Activated CD4-positive, alpha-beta T cell treated with anti-CD3 and anti-CD28 coated beads for 36 hours (primary cell): ENCODE results near the gene CLEC5A. TPM values are rescaled to one million over a fixed set of nuclear protein-coding genes. Genes with fewer than 3 reads are reported as not detected.

Source experiments
- ATAC-seq: fragments of 200-7000 bp; cut with Tn5 transposase; one replicate; pipeline ENCODE4 v1.10.0; 2021; ENCODE audit warnings: mild to moderate bottlenecking, moderate library complexity
- CTCF ChIA-PET: fragments of 350-600 bp; sonication (Branson Sonifier 250); formaldehyde crosslinking; loops from one replicate; lab custom pipeline; 2021; ENCODE audit warnings: antibody characterized with exemption; lab: Charles Lee
- POLR2A ChIA-PET: fragments of 350-600 bp; sonication (Branson Sonifier 250); formaldehyde crosslinking; loops from one replicate; lab custom pipeline; 2021; ENCODE audit warnings: antibody characterized with exemption, inconsistent platforms; lab: Charles Lee
- DNase-seq: peaks from one replicate; pipeline ENCODE4 v3.0.0-alpha.2; 2020
- H3K27ac Mint-ChIP-seq: one replicate; pipeline ENCODE4 v1.8.0; 2021; ENCODE audit warnings: mixed read lengths
- H3K27me3 Mint-ChIP-seq: one replicate; pipeline ENCODE4 v1.8.0; 2021; ENCODE audit warnings: mixed read lengths
- H3K36me3 Mint-ChIP-seq: one replicate; pipeline ENCODE4 v1.8.0; 2021; ENCODE audit warnings: low read depth, mixed read lengths
- H3K4me1 Mint-ChIP-seq: one replicate; pipeline ENCODE4 v1.8.0; 2021; ENCODE audit warnings: mixed read lengths
- H3K4me3 Mint-ChIP-seq: one replicate; pipeline ENCODE4 v1.8.0; 2021; ENCODE audit warnings: mild to moderate bottlenecking, moderate library complexity, mixed read lengths
- H3K9me3 Mint-ChIP-seq: one replicate; pipeline ENCODE4 v1.8.0; 2021; ENCODE audit warnings: low read depth, mixed read lengths
- intact Hi-C, 2 experiments: fragments of 100-400 bp; cut with DNase I in 1 of 2; cut with micrococcal nuclease in 1 of 2; formaldehyde crosslinking; loops; one replicate each; pipeline versions ENCODE4 v1.14.2 to v1.15.1; 2022 to 2024; cut with DNase I, micrococcal nuclease
- total RNA-seq, 2 experiments: library from RNA; stranded (reverse); gene quantifications; one replicate each; pipeline ENCODE4 v1.2.3, GENCODE V29; 2021

CLEC5A gene
- total RNA-seq, 2 experiments from 2014 or later = not detected

DNA sequence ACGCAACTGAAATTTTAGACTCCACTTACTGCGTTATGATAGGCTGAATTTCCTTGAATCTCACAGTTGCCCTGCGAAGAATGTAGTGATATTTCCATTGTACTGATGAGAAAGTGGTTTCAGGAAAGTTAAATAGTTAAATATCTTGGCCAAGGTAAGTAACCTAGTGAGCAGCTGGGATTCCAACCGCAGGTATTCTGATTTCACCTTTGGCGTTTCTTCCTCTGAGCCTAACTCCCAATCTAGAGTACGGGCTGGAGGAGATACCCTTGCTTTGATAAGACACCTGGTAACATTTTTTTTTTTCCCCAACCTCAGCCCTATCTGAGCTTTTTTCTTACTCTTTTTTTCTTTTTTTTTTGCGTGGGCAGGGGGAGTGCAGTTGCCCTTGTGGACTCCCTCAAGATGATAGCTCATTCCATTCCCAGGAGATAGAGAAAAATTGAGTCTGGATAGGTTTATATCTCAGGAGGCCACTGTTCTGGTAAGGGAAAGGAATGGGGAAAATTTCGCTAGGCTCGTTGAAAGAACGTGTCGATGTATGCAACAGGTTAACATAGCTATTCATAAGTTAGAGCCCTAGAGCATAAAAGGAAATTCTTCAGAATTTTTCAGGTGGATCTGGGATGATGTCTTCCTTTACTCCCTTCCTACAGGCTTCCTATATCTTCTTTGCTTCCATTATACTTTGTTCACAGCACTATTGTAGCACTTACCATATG is 29.9 kb upstream of the CLEC5A start:
- no peak for DNase-seq
- Mint-ChIP-seq H3K9me3 (no peaks in the 10 kb centered on the region), H3K27ac (no peak overlapping the region), H3K4me3 (peak overlapping the region; percentile 63), H3K27me3 (no peaks in the 10 kb centered on the region), H3K36me3 (no peaks in the 10 kb centered on the region), H3K4me1 (peaks cover 10% of the 10 kb centered on the region)
- POLR2A ChIA-PET = no interaction called here
- intact Hi-C loops = loop anchor here (1.0 to 10.0 kb wide), 7 partner anchors 213 to 1241 kb away; partner anchors contain the start of gene EPHB6 (in 1 of the 2)
- ATAC-seq = no peak
- CTCF ChIA-PET = interaction anchor here (0.5 to 2.7 kb wide), 26 partner anchors 10 to 1056 kb away, joined by 3 to 22 read pairs (median 3); no protein-coding TSS in a partner anchor

DNA sequence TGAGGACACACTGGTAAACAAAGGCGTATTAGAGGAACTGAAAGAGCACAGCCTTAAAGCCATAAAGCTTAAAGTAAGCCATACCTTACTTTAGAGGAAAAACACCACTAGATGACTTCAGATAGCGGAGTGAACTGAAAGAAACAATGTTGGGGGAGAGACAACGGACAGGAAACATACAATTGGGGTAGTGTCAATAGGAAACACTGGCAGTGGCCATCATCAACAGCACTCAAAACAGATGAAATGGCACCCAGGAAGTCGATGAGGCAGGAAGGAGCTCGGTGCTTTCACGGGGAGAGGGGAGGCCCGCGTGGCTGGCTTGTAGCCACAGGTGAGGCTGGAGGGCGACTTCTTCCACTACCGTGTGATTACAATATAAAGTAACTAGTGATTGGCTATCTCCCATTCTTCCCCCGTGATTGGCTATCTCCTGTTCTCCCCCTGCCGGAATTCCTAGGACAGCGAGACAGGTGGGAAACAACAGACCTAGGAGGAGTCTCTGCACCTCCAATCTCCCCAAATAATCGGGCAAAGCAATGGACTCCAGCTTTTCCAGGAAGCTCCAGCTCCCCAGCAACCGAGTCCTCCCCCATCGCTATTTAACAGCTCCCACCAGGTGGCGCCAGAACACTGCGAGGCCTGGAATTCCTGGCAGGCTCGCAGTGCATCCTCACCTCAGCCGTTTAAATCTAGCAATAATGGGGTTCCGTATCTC is 29.2 kb upstream of the CLEC5A start:
- POLR2A ChIA-PET = no interaction called here
- no peaks in the 10 kb centered on the region for H3K27me3 Mint-ChIP-seq
- H3K4me1 Mint-ChIP-seq = peaks cover 10% of the 10 kb centered on the region
- H3K9me3 Mint-ChIP-seq = no peaks in the 10 kb centered on the region
- DNase-seq (peak; percentile 87), ATAC-seq (peak; percentile 96)
- H3K27ac Mint-ChIP-seq = peak overlapping the region; percentile 65
- CTCF ChIA-PET = interaction anchor here (0.5 to 2.7 kb wide), 34 partner anchors 9 to 1057 kb away, joined by 3 to 22 read pairs (median 3); partner anchors contain the start of gene PRSS37
- intact Hi-C loops = loop anchor here (1.0 to 10.0 kb wide), 8 partner anchors 213 to 1241 kb away; partner anchors contain the start of gene EPHB6 (in 1 of the 2)
- H3K4me3 Mint-ChIP-seq = peak overlapping the region; percentile 63
- no peaks in the 10 kb centered on the region for H3K36me3 Mint-ChIP-seq

DNA sequence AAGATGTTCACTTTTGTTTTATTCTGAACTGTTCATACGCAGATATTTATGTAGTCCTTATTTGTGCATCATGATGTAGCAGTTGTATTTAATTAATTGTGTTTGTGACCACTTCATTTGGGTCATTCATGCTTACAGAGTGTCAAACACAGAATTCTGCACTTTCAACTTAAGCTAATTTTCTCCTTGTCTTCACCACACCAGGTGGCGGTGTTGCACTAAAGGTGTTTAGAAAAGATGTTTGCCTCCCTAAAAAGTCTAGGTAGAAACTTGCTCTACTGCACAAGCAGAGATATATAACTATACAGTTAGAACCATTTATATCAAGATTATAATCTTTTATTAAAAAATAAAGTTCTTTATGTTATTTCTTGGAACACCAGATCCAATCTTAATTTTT is 28.1 kb upstream of the CLEC5A start:
- H3K4me1 Mint-ChIP-seq = peaks cover 10% of the 10 kb centered on the region
- no peaks in the 10 kb centered on the region for H3K36me3 Mint-ChIP-seq
- ChIA-PET CTCF (interaction anchor here (0.7 to 2.7 kb wide), 7 partner anchors 8 to 1240 kb away, joined by 3 to 22 read pairs (median 4); no protein-coding TSS in a partner anchor), POLR2A (no interaction called here)
- intact Hi-C loops = loop anchor here (2.0 to 10.0 kb wide), 6 partner anchors 327 to 1242 kb away; partner anchors contain the start of gene EPHB6 (in 1 of the 2)
- no peak for ATAC-seq
- no peaks in the 10 kb centered on the region for H3K9me3 Mint-ChIP-seq
- no peak overlapping the region for H3K27ac Mint-ChIP-seq
- no peak overlapping the region for H3K4me3 Mint-ChIP-seq
- H3K27me3 Mint-ChIP-seq = no peaks in the 10 kb centered on the region
- DNase-seq = peak; percentile 42

DNA sequence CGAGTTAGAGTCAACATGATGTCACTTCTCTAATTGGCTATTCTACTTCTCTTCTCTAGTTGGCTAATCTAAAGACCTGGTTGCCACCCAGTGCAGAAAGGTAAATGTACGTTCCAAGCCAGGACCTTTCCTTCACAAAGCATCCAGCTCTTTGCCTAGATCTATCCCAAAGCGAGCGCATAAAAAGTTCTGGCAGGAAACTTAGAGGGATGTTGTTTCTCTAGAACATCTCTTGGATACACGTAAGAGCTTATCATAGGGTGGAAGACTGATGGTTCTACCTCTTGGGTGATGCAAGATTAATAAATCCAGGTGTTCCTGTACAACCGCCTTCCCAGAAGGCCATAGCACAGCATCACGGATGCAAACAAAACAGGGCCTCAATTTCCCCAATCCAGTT is 26.9 kb upstream of the CLEC5A start, which contains the start of gene TAS2R38:
TAS2R38 (minus strand) TSS at position 101 of the 400 bp plus-strand sequence; CDS start at position 17, 84 bp downstream.
- DNase-seq (no peak), ATAC-seq (no peak)
- H3K4me1 Mint-ChIP-seq = peaks cover 7% of the 10 kb centered on the region
- no peak within 1 kb of the TSS for H3K4me3 Mint-ChIP-seq
- no peaks in the 10 kb centered on the region for H3K27me3 Mint-ChIP-seq
- no peak within 1 kb of the TSS for H3K27ac Mint-ChIP-seq
- POLR2A ChIA-PET = no interaction called here
- CTCF ChIA-PET = interaction anchor here (1.3 kb wide), 1 partner anchor 182 kb away, joined by 3 read pairs; no protein-coding TSS in a partner anchor
- H3K36me3 Mint-ChIP-seq = no peaks in the 10 kb centered on the region
- no peaks in the 10 kb centered on the region for H3K9me3 Mint-ChIP-seq
- intact Hi-C loops = loop anchor here in 1 of 2 experiments (2.0 to 10.0 kb wide), 3 partner anchors 841 to 1029 kb away; partner anchors contain the start of gene EPHB6

DNA sequence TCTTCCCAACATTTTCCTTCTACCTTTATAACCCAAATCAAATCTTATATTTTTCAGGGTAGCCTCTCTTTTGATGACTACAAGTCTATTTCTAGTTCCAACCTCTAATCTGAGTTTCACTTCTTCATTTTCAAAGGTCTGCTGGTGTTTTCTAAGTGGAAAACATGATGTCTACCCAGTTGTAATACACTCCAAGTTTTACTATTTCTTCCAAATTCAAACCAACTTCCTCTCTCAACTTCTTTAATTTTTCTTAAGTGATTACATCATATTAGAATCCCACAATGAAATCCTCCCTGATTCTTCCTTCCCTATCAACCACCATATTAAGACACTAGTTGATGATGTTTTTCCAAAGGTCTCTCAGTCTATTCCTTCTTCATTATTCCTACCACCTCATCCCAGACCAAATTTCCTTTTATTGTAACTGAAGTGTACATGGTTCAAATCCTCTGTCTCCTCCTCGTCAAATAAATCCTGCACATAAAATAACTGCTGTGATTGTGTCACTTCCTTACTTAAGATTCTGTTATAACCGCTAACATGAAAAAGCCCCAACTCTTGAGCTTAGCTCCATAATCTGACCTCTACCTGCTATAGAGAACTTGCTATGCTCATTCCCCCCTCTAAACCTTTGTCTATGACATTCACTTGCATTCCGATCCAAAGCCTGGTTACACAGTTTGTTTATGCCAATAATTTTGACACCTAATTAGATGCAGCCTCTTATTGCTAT is 14.1 kb upstream of the CLEC5A start:
- CTCF ChIA-PET = no interaction called here
- ATAC-seq = no peak
- Mint-ChIP-seq H3K4me3 (no peak overlapping the region), H3K4me1 (peaks cover 3% of the 10 kb centered on the region), H3K36me3 (no peaks in the 10 kb centered on the region), H3K27me3 (peaks cover 3% of the 10 kb centered on the region), H3K27ac (no peak overlapping the region), H3K9me3 (no peaks in the 10 kb centered on the region)
- intact Hi-C loops = no loop called here
- DNase-seq = no peak
- POLR2A ChIA-PET = no interaction called here

DNA sequence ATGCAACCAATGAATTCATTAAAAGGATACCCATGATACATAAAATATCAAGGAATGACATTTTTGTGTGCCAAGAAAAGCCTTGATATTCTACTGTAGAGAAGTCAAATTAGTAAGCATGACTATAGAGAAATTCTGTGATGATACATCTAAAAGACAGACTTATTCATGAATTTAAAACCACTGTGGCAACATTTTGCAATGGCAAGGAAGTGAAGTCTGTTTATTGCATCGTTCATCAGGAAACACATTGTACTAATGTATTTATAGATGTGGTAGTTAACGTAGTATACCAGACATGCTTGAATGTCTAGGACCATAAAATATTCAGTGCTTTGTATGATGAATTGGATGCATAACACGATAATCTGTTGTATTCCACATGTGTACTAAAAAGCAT is 9.3 kb upstream of the CLEC5A start:
- Mint-ChIP-seq H3K4me3 (no peak overlapping the region), H3K4me1 (peaks cover 3% of the 10 kb centered on the region), H3K27ac (no peak overlapping the region), H3K9me3 (no peaks in the 10 kb centered on the region), H3K36me3 (no peaks in the 10 kb centered on the region), H3K27me3 (peaks cover 3% of the 10 kb centered on the region)
- ChIA-PET POLR2A (no interaction called here), CTCF (no interaction called here)
- DNase-seq (no peak), ATAC-seq (no peak)
- intact Hi-C loops = no loop called here

DNA sequence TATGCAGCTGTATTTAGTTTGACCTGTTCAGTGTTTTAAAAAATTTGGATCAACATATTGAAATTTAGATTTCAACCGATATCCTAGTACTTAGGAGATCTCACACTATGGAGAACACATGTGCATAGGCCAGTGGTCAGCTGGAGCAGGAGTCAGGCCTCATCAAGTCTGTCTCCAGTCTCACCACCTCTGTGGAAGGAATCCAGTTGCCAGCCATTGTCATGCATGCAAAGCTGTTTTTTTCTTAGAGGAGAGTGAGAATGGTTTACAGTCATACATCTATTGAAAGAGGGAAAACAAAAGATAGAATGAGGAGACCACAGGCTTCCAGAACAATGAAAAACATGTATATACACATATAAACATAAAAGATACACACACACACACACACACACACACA is 7.6 kb upstream of the CLEC5A start:
- Mint-ChIP-seq H3K36me3 (no peaks in the 10 kb centered on the region), H3K4me1 (no peaks in the 10 kb centered on the region), H3K4me3 (no peak overlapping the region), H3K27ac (no peak overlapping the region), H3K27me3 (peaks cover 5% of the 10 kb centered on the region), H3K9me3 (no peaks in the 10 kb centered on the region)
- DNase-seq (no peak), ATAC-seq (no peak)
- CTCF ChIA-PET = no interaction called here
- intact Hi-C loops = no loop called here
- POLR2A ChIA-PET = no interaction called here

DNA sequence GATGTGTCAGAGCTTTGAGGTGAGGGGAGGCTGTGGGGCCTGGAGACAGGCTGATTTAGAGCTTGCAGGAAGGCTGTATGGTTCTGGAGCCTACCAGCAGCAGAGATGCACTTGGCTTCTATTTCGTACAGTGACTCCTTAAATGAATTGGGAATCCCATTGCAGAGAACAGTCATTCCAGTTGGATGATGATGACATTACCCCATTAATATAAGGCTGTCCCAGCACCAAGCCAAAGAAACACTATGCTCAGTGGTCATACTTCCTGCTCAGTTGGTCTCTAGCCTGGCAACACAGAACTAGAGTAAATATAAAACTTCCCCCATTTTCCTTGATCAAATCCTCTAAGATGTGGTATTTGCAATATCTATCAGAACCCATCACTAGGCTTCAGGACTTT is 5.7 kb upstream of the CLEC5A start:
- DNase-seq (no peak), ATAC-seq (no peak)
- intact Hi-C loops = no loop called here
- no peaks in the 10 kb centered on the region for H3K36me3 Mint-ChIP-seq
- CTCF ChIA-PET = interaction anchor here (0.7 kb wide), 1 partner anchor 22 kb away, joined by 3 read pairs; no protein-coding TSS in a partner anchor
- H3K9me3 Mint-ChIP-seq = no peaks in the 10 kb centered on the region
- H3K4me3 Mint-ChIP-seq = no peak overlapping the region
- H3K27ac Mint-ChIP-seq = no peak overlapping the region
- POLR2A ChIA-PET = no interaction called here
- H3K4me1 Mint-ChIP-seq = no peaks in the 10 kb centered on the region
- peaks cover 4% of the 10 kb centered on the region for H3K27me3 Mint-ChIP-seq

DNA sequence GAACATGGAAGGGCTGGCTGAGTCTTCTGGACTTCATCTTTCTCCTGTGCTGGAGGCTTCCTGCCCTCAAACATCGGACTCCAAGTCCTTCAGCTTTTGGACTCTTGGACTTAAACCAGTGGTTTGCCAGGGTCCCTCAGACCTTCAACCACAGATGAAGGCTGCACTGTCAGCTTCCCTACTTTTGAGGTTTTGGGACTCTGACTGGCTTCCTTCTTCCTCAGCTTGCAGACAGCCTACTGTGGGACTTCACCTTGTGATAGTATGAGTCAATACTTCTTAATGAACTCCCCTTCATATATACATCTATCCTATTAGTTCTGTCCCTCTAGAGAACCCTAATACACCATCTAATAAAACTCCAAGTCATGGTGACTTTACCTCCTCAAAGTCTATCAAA is 4.0 kb upstream of the CLEC5A start:
- no peak overlapping the region for H3K4me3 Mint-ChIP-seq

DNA sequence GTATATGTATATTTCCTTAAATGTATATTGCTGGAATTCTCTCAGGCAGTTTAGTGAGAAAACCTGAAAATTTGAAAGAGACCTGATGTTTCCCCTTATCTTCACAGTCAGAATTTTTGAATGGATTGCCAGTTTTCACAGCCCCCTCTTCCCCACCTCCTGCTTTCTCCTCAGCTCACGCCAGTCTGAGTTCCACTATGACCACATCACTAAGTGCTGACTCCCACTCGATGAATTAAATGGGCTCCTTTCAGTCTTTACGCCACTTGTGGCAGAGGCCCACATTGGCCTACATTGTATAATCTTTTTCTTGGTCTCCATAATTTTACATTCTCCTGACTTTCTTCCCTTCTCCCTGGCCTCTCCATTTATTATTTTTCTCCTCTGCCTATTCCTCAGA is 3.1 kb upstream of the CLEC5A start:
- no peaks in the 10 kb centered on the region for H3K36me3 Mint-ChIP-seq
- DNase-seq (no peak), ATAC-seq (no peak)
- ChIA-PET POLR2A (no interaction called here), CTCF (no interaction called here)
- no peak overlapping the region for H3K4me3 Mint-ChIP-seq
- H3K27ac Mint-ChIP-seq = no peak overlapping the region
- no peaks in the 10 kb centered on the region for H3K9me3 Mint-ChIP-seq
- intact Hi-C loops = no loop called here
- H3K4me1 Mint-ChIP-seq = peaks cover 6% of the 10 kb centered on the region
- H3K27me3 Mint-ChIP-seq = peaks cover 2% of the 10 kb centered on the region

More for the DNA sequence above, 4.0 kb upstream of the CLEC5A start:
- CTCF ChIA-PET = no interaction called here
- H3K27me3 Mint-ChIP-seq = peaks cover 2% of the 10 kb centered on the region
- intact Hi-C loops = no loop called here
- no peak for DNase-seq
- H3K9me3 Mint-ChIP-seq = no peaks in the 10 kb centered on the region
- H3K36me3 Mint-ChIP-seq = no peaks in the 10 kb centered on the region
- ATAC-seq = no peak
- POLR2A ChIA-PET = no interaction called here
- no peaks in the 10 kb centered on the region for H3K4me1 Mint-ChIP-seq
- no peak overlapping the region for H3K27ac Mint-ChIP-seq

DNA sequence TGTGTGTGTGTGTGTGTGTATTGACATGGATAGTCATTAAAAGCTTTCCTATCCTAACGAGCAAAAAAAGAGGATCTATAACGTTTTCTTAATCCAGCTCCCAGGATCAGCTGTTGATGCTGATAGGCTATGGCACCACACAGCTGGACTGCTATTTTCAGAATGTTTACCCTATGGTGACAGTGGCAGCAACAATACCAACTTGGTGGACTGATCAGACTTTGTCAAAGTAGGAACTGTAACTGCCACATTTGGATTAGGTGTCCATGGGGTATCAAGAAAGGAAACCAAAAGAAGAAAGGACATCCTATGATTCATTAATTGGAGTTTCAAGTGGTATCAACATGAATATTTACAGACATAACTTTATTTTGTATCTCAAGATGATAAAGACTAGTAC is 2.7 kb upstream of the CLEC5A start:
- intact Hi-C loops = no loop called here
- no peaks in the 10 kb centered on the region for H3K9me3 Mint-ChIP-seq
- CTCF ChIA-PET = no interaction called here
- peaks cover 2% of the 10 kb centered on the region for H3K27me3 Mint-ChIP-seq
- H3K27ac Mint-ChIP-seq = no peak overlapping the region
- POLR2A ChIA-PET = no interaction called here
- no peak overlapping the region for H3K4me3 Mint-ChIP-seq
- DNase-seq = no peak
- ATAC-seq = no peak
- no peaks in the 10 kb centered on the region for H3K36me3 Mint-ChIP-seq
- H3K4me1 Mint-ChIP-seq = peaks cover 6% of the 10 kb centered on the region
